Karpas-422 (cell line): Measurements from ENCODE around the gene MFNG. TPM values are rescaled to one million over a fixed set of nuclear protein-coding genes. Genes with fewer than 3 reads are reported as not detected.

Source experiments
- DNase-seq: peaks from one replicate; pipeline ENCODE4 v3.0.0-alpha.2; 2015
- H2AFZ ChIP-seq: fragments of 200-600 bp; sonication (generic); 2 replicates; pipeline ENCODE4 v1.6.1; 2014; ENCODE audit warnings: antibody characterized with exemption, low read length, mixed read lengths
- H3K27ac ChIP-seq: fragments of 200-600 bp; sonication (generic); 2 replicates; pipeline ENCODE4 v1.5.1; 2014; ENCODE audit warnings: mild to moderate bottlenecking, low read length, moderate library complexity
- H3K27me3 ChIP-seq: fragments of 200-600 bp; sonication (generic); 2 replicates; pipeline ENCODE4 v1.6.1; 2014; ENCODE audit warnings: low read length, mixed read lengths
- H3K36me3 ChIP-seq: fragments of 200-600 bp; sonication (generic); 2 replicates; pipeline ENCODE4 v1.6.1; 2014; ENCODE audit warnings: low read length, mixed read lengths; ENCODE audit not compliant: insufficient read depth
- H3K4me1 ChIP-seq: fragments of 200-600 bp; sonication (generic); 2 replicates; pipeline ENCODE4 v1.6.1; 2014; ENCODE audit warnings: mild to moderate bottlenecking, low read length, mixed read lengths
- H3K4me2 ChIP-seq: fragments of 200-600 bp; sonication (generic); 2 replicates; pipeline ENCODE4 v1.6.1; 2014; ENCODE audit warnings: low read length, low read depth, mild to moderate bottlenecking; ENCODE audit not compliant: poor library complexity, severe bottlenecking
- H3K4me3 ChIP-seq: fragments of 200-600 bp; sonication (generic); 2 replicates; pipeline ENCODE4 v1.5.1; 2014; ENCODE audit warnings: mild to moderate bottlenecking, antibody characterized with exemption, low read length, mixed read lengths
- H3K79me2 ChIP-seq: fragments of 200-600 bp; sonication (generic); 2 replicates; pipeline ENCODE4 v1.6.1; 2014; ENCODE audit warnings: mild to moderate bottlenecking, low read length, mixed read lengths
- H3K9ac ChIP-seq: fragments of 200-600 bp; sonication (generic); 2 replicates; pipeline ENCODE4 v1.6.0; 2014; ENCODE audit warnings: low read length
- H3K9me2 ChIP-seq: fragments of 200-600 bp; sonication (generic), shearing (Covaris generic); replicated peaks from 2 replicates; pipeline ENCODE4 v1.6.0; 2014; ENCODE audit warnings: mild to moderate bottlenecking, low read length, moderate library complexity; ENCODE audit not compliant: insufficient read depth
- H3K9me3 ChIP-seq: fragments of 300-700, 200-600 bp; sonication (generic); 2 replicates; pipeline ENCODE4 v1.6.1; 2014; ENCODE audit warnings: low read length, mixed read lengths
- H4K20me1 ChIP-seq: fragments of 200-600 bp; sonication (generic); 2 replicates; pipeline ENCODE4 v1.6.1; 2014; ENCODE audit warnings: mild to moderate bottlenecking, antibody characterized with exemption, low read length, low read depth; ENCODE audit not compliant: insufficient read depth
- total RNA-seq: library from RNA; depleted of rRNA; stranded (reverse); fragments of >200 nt; shearing (Covaris generic); gene quantifications from 2 replicates; pipeline ENCODE4 v1.2.3, GENCODE V29; 2014; ENCODE audit warnings: low replicate concordance

Gene MFNG
- total RNA-seq, 1 experiment from 2014 or later: 105 TPM

DNA sequence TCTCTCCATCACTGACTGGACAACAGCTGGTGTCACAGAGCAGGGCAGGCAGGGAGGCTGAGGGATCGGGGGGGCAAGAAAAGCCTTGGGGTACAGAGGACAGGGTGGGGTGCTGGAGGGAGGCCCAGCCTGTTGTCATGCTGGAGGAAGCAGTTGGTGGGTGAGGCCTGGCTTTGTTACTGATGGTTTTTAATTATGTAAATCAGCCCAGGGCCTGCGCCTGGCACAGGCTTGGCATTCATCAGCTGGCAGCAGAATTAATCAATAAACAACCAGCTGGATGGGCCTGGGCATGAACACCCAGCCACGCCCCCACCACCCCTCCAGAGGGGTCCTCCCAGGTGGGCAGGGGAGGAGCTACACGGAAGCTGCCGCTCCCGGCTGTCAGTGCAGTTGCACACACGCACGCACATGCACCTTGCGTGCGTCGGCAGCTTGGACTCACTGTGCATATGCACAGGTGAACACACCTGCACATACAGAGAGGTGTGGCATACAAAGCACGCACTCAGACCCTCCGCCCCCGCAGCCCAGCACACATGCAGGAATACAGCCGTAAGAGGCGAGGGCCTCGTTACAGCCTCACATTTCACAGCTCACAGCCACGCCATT, 37.6 kb downstream of the MFNG start:
- no peak overlapping the region for H3K27ac ChIP-seq
- no peak overlapping the region for H2AFZ ChIP-seq
- no peak overlapping the region for H3K9ac ChIP-seq
- no peak overlapping the region for H3K4me3 ChIP-seq
- H3K4me1 ChIP-seq: peaks cover 5% of the 10 kb centered on the region; the same call in 1 of the 2 replicates
- H3K9me2 ChIP-seq: no peaks in the 10 kb centered on the region
- no peaks in the 10 kb centered on the region for H3K9me3 ChIP-seq
- H3K36me3 ChIP-seq: no peaks in the 10 kb centered on the region
- H3K79me2 ChIP-seq: no peaks in the 10 kb centered on the region
- no peak for DNase-seq
- H4K20me1 ChIP-seq: no peaks in the 10 kb centered on the region
- no peak overlapping the region for H3K4me2 ChIP-seq
- no peaks in the 10 kb centered on the region for H3K27me3 ChIP-seq

DNA sequence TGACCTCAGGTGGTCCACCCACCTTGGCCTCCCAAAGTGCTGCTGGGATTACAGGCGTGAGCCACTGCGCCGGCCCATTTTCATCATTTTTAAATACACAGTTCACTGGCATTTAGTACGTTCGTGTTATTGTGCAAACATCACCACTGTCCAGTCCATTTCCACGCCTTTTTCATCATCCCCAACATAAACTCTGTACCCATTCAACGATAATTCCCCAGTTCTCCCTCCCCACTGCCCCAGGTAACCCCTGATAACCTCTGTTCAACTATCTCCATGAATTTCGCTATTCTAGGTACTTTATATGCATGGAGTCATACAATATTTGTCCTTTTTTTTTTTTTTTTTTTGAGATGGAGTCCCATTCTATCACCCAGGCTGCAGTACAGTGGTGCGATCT, 40.7 kb downstream of the MFNG start:
- no peaks in the 10 kb centered on the region for H4K20me1 ChIP-seq
- H3K27me3 ChIP-seq: no peaks in the 10 kb centered on the region
- H3K36me3 ChIP-seq: no peaks in the 10 kb centered on the region
- no peak overlapping the region for H3K4me2 ChIP-seq
- H3K9me2 ChIP-seq: no peaks in the 10 kb centered on the region
- no peak for DNase-seq
- H3K4me3 ChIP-seq: no peak overlapping the region
- H3K4me1 ChIP-seq: 0 out of 2 replicates have a peak, but pooled peaks cover under 1% of the 10 kb centered on the region
- H3K9ac ChIP-seq: no peak overlapping the region
- no peaks in the 10 kb centered on the region for H3K79me2 ChIP-seq
- no peak overlapping the region for H2AFZ ChIP-seq
- H3K9me3 ChIP-seq: 0 out of 2 replicates have a peak, but pooled peaks cover 4% of the 10 kb centered on the region
- H3K27ac ChIP-seq: no peak overlapping the region

DNA sequence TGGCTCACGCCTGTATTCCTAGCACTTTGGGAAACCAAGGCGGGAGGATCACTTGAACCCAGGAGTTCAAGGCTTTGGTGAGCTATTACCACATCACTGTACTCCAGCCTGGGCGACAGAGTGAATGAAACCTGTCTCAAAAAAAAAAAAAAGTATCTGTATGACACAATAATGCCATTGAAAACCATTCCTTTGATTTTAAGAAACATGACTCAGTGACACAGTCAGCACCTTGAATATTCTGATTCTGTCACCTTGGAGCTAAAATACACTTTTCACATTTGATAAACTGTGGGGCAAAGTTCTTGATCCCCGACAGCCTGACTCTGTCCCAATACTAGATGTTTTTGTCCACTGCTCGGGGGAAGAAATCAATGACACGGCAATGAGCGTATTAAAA, 42.2 kb downstream of the MFNG start:
- Histone ChIP-seq H3K4me3 (no peak overlapping the region), H3K4me1 (no peaks in the 10 kb centered on the region), H4K20me1 (no peaks in the 10 kb centered on the region), H3K9me3 (0 out of 2 replicates have a peak, but pooled peaks cover 4% of the 10 kb centered on the region), H3K27me3 (no peaks in the 10 kb centered on the region), H2AFZ (no peak overlapping the region), H3K9ac (no peak overlapping the region), H3K9me2 (no peaks in the 10 kb centered on the region), H3K4me2 (no peak overlapping the region), H3K27ac (no peak overlapping the region), H3K79me2 (no peaks in the 10 kb centered on the region), H3K36me3 (no peaks in the 10 kb centered on the region)
- no peak for DNase-seq

- Histone ChIP-seq H3K79me2 (no peaks in the 10 kb centered on the region), H3K27me3 (no peaks in the 10 kb centered on the region), H3K4me1 (no peaks in the 10 kb centered on the region), H2AFZ (no peak overlapping the region), H3K9me2 (no peaks in the 10 kb centered on the region), H3K4me2 (no peak overlapping the region), H3K9ac (no peak overlapping the region), H3K36me3 (no peaks in the 10 kb centered on the region), H4K20me1 (no peaks in the 10 kb centered on the region), H3K4me3 (no peak overlapping the region), H3K27ac (no peak overlapping the region), H3K9me3 (0 out of 2 replicates have a peak, but pooled peaks cover 4% of the 10 kb centered on the region)
- no peak for DNase-seq
These were observed 43.1 kb downstream of the MFNG start for GRCh38 chr22:37443086-37443485.

DNA sequence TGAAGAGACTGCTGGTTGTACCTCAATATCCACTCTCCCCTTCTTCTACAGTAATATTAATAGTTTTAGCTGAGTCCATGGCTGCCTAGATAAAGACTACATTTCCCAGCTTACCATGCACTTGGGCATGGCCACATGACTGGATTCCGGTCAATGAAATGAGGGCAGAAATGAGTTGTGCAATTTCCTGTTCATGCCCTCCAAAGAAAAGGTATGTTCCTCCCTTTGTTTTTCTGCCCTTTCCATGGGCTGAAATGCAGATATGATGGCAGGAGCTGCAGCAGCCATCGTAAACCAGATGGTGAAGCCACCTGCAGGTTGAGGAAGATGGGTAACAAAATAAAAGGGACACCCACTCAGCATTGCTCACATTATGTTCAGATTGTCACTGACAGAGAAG, 43.6 kb downstream of the MFNG start:
- no peaks in the 10 kb centered on the region for H3K36me3 ChIP-seq
- no peak overlapping the region for H3K9ac ChIP-seq
- 0 out of 2 replicates have a peak, but pooled peaks cover 4% of the 10 kb centered on the region for H3K9me3 ChIP-seq
- H4K20me1 ChIP-seq: no peaks in the 10 kb centered on the region
- H3K4me1 ChIP-seq: no peaks in the 10 kb centered on the region
- H3K79me2 ChIP-seq: no peaks in the 10 kb centered on the region
- no peaks in the 10 kb centered on the region for H3K9me2 ChIP-seq
- no peak overlapping the region for H3K4me2 ChIP-seq
- no peak overlapping the region for H2AFZ ChIP-seq
- no peak overlapping the region for H3K27ac ChIP-seq
- H3K4me3 ChIP-seq: no peak overlapping the region
- peak; percentile 69 for DNase-seq
- H3K27me3 ChIP-seq: no peaks in the 10 kb centered on the region

- no peak overlapping the region for H2AFZ ChIP-seq
- 0 out of 2 replicates have a peak, but pooled peaks cover 4% of the 10 kb centered on the region for H3K9me3 ChIP-seq
These were observed 44.0 kb downstream of the MFNG start for GRCh38 chr22:37442135-37442534.

GRCh38 chr22:37440875-37441274, 45.3 kb downstream of the MFNG start:
- H3K27me3 ChIP-seq: no peaks in the 10 kb centered on the region
- no peaks in the 10 kb centered on the region for H4K20me1 ChIP-seq
- no peak overlapping the region for H3K4me2 ChIP-seq
- H3K4me1 ChIP-seq: no peaks in the 10 kb centered on the region
- H2AFZ ChIP-seq: no peak overlapping the region
- H3K79me2 ChIP-seq: no peaks in the 10 kb centered on the region
- H3K36me3 ChIP-seq: no peaks in the 10 kb centered on the region
- DNase-seq: no peak
- no peak overlapping the region for H3K9ac ChIP-seq
- H3K9me2 ChIP-seq: no peaks in the 10 kb centered on the region
- H3K4me3 ChIP-seq: no peak overlapping the region
- H3K27ac ChIP-seq: no peak overlapping the region
- H3K9me3 ChIP-seq: 0 out of 2 replicates have a peak, but pooled peaks cover 4% of the 10 kb centered on the region

More at GRCh38 chr22:37442135-37442534, 44.0 kb downstream of the MFNG start:
- Histone ChIP-seq H3K27me3 (no peaks in the 10 kb centered on the region), H3K4me3 (no peak overlapping the region), H3K9ac (no peak overlapping the region), H3K9me2 (no peaks in the 10 kb centered on the region), H3K27ac (no peak overlapping the region), H4K20me1 (no peaks in the 10 kb centered on the region), H3K36me3 (no peaks in the 10 kb centered on the region), H3K4me1 (no peaks in the 10 kb centered on the region), H3K4me2 (no peak overlapping the region), H3K79me2 (no peaks in the 10 kb centered on the region)
- no peak for DNase-seq

- Histone ChIP-seq H3K27ac (no peak overlapping the region), H3K9me2 (no peaks in the 10 kb centered on the region), H2AFZ (no peak overlapping the region), H3K36me3 (no peaks in the 10 kb centered on the region), H3K4me3 (no peak overlapping the region), H3K4me2 (no peak overlapping the region), H3K9me3 (0 out of 2 replicates have a peak, but pooled peaks cover 4% of the 10 kb centered on the region), H3K4me1 (no peaks in the 10 kb centered on the region), H4K20me1 (no peaks in the 10 kb centered on the region), H3K79me2 (no peaks in the 10 kb centered on the region), H3K9ac (no peak overlapping the region), H3K27me3 (no peaks in the 10 kb centered on the region)
- DNase-seq: no peak
These were observed 46.8 kb downstream of the MFNG start for GRCh38 chr22:37439347-37439746.
